ENCODE data around the gene MUC5B. TPM values are rescaled to one million over a fixed set of nuclear protein-coding genes. Genes with fewer than 3 reads are reported as not detected.

MUC5B gene
- total RNA-seq, 1 donor from 2014 or later = not detected

DNA sequence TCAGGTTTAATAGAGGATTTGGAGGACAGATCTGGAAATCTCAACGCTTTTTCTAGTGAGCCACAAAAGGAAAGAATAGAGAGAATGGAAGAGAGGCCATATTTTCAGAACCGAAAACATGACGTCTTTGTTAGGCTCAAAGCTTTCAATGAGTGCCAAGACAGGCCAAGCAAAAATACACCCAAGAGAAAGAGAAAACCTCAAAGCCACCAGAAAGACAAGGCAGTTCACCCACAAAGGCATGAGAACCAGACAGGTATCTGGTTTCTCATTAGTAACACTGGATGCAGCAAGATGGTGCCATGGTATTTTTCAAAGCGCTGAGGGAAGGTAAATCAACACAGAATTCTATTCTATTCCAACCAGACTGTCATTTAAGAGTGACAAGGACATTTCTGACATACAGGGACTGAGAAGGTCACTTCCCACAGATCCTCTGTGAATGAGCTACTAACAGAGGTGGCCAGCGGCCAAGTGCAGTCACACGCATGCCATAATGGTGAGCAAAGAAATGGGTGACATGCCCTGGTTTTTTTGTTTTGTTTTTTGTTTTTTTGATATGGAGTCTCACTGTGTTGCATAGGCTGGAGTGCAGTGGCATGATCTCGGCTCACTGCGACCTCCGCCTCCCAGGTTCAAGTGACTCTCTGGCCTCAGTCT lies 44.7 kb downstream of the MUC5B start:
- DNase-seq = no peak

DNA sequence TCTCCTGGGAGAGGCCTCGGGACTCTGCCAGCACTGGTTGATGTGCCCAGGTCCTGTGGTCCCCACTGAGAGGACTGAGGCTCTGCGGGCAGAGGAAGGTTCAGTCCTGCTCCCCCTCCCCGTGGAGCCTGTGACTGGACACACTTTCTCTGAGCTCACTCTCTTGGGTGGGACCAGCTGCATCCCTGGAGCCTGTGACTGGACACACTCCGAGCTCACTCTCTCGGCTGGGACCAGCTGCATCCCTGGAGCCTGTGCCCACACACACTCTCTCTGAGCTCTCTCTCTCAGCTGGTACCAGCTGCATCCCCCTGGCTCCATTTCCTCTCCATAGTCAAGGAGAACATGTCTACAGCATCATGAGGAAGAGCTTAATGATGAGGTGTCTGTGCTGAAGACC lies 47.1 kb downstream of the MUC5B start:
- no peak for DNase-seq

DNA sequence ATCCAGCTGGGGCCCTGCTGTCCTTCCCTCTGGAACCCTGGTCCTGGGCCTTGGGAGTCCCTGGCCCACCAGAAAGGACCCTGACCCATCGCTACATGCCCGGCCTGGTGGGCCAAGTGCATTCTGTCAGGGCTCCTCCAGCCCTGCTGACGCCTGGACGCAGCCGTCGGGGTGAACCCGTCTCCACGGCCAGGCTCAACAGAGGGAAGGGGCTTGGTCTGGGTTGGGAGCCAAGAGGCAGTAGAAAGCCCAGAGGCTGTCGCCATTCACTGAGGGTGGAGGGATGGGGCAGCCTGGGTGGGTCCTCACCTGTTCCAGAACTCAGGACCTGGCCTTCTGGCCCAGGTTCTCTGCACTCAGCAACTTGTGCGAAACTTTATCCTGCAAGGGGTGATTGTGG lies 47.6 kb downstream of the MUC5B start:
- no peak for DNase-seq

DNA sequence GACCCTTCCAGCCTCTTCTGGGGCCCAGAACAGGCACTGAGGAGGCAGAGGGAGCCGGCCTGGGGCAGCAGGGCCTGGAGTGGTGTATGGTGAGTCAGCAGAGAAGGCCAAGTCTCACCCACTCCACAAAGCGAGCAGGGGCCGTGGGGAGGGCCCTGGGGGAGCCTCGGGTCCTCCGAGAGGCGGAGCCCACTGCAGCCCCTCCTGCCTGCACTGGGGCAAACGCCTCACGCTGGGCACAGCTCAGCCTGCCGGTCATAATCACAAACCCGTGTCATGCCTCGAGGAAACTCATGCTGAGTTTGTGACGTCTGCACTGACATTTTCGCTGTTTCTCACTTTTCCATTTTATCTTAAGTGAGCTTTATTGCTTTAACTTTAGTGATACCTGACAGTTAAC lies 48.1 kb downstream of the MUC5B start:
- DNase-seq = no peak

DNA sequence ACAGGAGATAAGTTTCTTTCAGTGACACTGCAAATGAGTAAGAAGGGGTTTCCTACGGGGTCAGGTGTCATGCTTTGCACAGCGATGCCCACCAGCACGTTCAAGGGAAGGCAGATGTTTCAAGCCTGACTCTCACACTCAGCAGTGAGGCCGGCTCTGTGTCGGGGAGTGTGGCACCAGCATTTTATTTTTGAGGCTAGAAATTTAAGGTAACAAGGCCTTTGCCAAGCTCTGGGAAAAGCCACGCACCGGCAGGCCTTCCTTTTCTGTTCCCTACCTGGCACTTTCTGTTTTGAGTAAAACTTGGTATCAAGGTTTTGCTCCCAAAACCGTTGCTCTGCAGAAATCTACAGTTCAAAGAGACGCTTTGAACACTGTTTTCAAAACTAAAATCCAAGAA lies 48.5 kb downstream of the MUC5B start:
- DNase-seq = no peak

DNA sequence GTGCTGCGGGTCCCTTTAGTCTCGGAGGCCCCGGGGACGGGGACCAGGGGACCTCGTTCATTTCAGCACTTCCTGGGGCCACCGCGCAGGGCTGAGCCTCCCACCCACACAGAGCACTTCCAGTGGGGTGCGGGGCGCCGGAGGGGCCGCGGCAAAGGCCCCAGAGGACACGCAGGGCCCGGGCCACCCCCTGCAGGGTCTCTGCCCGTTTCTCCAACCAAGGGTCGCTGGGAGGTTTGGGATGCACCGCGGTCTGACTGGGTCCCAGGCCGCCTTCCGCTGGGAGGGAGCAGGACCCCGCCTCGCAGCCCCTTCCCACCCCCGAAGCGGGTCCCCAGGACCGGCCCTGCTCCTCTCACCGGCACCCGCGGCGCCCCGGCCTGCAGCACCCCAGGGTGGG lies 49.1 kb downstream of the MUC5B start:
- DNase-seq = no peak

DNA sequence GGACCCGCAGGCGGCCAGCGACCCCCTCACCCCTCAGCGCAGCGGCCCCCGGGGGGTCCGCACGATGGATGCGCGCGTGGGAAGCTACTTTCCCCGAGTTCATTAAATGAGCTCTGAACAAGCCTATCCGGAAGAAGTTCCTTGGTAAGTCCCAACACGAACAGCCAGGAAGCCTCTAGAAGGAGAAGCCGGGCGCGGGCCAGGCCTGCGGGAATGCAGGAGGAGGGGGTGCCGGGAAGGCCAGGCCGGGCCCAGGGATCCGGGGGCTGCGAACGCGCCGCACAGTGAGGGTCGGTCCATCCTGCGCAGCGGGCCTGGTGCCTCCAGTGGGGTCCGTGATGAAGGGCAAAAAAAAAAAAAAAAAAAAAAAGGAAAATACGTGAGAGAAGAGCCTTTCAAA lies 49.7 kb downstream of the MUC5B start:
- no peak for DNase-seq

DNA sequence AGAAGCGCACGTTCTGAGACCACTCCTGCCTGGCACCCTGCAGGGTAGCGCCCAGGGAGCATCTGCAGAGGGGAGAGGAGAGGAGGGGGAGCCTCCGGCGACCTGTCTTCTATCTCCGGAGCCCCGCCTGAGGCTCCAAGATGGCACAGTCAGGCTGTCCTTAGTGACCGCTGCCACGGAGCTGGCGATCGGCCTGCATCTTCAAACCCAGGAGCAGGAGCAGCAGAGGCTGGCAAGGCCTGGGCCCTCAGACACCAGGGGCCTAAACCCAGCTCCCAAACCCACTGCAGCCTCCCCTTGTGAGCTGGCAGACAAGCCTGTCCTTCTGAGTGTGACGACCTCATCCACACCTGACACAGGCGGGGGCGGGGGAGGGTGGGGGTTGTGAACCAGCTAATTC lies 51.6 kb downstream of the MUC5B start:
- no peak for DNase-seq

DNA sequence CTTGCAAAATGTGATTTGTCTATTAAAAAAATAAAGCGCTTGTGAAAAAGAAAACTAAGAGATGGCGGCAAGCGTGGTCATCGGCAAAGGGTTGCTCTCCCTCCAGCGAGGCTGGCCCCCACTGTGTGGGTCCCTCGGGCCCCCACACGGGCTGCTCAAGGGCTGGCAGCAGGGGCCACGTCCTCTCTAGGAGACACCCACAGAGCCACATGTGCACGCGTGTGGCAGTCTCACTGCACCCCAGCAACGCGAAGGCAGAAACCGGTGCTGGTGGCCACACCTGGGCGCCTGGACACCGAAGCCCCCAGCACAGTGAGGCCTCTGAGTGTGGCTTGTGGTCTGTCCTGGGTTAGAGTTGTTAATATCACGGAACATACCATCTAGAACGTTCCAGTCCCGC lies 52.2 kb downstream of the MUC5B start:
- DNase-seq = no peak

DNA sequence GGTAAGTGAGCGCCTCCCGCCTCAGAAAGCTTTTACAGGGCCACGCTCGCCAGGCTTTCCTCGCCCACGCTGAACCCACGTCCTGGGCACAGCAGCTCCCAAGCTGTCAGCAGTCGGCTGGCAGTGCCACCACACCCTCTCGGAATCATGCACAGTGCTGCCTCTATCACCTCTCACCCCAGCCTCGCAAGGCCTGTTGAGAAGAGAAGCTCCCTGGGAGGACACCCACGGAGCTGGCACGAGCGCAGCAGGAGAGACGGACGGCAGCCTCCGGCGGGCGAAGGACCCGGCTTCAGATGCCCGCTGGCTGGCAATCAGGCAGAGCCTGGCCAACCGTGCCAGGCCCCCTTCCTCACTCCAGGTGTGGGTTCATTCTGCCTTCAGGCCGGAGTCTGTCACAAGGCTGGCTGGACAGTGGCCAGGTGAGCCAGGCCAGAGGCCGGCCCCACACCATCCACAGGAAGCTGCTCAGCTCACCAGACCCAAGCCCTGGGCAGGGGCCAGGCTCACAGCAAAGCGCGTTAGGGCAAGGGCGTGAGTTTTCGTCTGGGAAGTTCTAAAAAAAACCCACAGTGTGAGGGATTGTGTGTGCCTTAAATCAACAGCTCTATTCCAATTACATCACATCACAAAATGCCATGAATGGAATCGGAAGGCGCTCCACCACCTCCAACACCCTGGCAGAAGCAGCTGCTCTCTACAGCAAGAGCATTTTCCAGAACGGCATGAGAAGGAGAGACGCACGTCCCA lies 53.4 kb downstream of the MUC5B start:
- peak; percentile 58 for DNase-seq

DNA sequence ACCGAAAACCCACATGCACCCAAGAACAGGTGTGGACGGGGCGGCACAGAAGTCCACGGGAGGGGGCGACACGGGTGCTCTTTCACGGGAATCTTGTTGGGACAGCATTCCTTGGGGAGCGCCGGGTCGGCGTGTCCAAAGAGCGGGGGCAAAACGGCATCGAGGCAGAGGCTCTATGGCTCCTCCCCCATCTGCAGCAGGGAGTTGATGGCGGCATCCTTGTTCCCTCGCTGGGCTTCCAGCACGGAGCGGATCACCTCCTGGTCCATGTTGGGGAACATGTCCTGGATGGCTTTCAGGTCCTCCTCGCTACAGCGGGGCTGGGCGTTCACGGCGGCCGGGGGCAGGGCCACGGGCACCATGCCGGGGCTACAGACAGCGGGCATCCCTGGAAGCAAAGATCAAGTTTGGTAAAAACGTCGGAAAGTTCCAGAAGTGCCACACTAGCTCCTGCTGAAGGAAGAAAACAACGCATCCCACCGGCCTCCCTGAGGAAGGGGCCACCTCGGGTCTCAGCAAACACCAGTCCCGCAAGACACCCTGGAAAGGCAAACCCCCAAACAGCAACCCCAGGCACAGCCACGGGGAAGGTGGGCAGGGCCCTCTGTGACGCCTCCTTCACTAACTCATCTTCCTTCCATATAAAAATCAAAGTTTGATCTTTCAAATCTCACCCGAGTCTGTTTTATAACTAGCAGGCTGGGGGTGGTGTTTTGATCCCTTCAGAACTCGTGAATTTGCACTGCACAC lies 54.2 kb downstream of the MUC5B start:
- no peak for DNase-seq

DNA sequence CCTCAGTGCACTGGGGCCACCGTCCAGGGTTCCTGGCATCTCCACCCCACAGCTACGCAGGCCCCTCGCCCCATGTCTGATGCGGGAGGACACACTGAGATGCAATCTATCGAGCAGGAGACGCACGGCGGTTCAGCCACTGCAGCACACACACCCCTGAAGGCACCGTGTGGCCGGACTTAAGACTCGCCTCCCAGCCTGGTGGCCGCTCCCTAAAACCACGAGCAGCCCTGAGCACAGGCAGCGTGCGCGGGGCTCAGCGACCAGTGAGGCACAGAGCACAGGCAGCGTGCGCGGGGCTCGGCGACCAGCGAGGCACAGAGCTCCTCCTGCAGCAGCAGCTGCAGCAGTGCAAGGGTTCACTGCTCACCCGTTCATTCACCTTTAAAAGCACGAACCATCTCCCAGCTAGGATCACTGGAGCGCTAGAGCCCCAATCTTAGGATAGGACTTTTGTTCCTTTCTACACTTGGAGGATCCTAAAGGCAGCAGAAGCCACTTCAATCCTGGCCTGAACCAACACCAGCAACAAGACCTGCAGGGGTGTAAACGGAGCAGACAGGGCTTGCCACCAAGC lies 55.2 kb downstream of the MUC5B start:
- DNase-seq = no peak

DNA sequence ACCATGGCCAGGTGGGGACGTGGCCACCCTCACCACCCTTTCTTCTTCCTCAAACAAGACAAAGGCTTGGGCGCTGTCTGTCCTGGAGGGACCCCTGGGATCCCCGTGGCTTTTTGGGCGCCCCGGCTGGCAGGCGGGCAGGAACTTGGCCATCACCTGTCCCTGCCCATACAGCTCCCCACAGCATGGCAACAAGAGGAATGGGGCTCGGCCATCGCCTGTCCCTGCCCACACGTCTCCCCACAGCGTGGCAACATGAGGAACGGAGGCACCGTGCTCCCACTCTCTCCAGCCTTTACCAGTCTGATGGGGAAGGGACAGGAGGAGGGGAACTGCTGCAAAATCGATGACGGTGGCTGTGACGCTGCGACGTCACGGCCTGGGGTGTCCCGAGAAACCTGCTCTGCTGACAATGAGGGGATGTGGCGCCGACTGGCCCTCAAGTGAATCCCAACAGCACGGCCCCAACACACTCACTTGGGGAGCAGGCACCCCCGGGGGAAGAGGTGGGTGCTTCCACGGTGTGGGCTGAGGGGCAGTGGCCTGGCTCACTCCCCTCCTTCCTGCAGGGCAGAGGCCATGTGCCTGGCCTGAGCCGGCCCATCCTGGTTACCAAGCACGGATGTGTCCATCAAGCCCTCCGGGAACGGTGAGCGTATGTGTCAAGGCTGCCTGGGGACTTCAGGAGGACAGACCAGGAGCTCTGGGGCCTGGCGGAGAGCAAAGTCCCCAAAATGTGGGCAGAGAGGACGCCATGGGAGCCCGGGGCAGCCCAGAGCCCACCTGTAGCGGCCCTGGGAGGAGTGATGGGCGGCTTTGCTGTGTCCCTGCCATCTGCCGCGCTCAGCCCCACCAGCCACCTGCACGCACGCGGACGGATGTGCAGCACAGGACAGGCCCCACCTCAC lies 56.2 kb downstream of the MUC5B start:
- DNase-seq = no peak

DNA sequence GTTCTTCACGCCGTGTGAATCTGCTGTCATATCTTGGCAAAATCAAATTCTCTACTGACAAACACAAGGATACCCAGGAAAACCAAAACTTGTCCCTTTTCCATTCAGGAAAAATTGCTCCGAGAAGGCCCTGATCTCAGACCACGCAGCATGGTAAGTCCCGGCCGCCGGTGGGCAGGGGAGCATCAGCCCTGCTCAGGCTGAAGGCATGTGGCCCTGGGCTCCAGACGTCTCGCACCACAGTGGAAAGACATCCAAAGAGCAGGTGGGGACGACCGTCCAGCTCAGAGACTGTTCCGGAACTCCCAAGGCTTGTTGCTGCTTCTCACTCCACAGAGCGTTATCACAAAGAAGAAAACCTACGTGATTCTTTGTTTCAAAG lies 56.8 kb downstream of the MUC5B start:
- no peak for DNase-seq

DNA sequence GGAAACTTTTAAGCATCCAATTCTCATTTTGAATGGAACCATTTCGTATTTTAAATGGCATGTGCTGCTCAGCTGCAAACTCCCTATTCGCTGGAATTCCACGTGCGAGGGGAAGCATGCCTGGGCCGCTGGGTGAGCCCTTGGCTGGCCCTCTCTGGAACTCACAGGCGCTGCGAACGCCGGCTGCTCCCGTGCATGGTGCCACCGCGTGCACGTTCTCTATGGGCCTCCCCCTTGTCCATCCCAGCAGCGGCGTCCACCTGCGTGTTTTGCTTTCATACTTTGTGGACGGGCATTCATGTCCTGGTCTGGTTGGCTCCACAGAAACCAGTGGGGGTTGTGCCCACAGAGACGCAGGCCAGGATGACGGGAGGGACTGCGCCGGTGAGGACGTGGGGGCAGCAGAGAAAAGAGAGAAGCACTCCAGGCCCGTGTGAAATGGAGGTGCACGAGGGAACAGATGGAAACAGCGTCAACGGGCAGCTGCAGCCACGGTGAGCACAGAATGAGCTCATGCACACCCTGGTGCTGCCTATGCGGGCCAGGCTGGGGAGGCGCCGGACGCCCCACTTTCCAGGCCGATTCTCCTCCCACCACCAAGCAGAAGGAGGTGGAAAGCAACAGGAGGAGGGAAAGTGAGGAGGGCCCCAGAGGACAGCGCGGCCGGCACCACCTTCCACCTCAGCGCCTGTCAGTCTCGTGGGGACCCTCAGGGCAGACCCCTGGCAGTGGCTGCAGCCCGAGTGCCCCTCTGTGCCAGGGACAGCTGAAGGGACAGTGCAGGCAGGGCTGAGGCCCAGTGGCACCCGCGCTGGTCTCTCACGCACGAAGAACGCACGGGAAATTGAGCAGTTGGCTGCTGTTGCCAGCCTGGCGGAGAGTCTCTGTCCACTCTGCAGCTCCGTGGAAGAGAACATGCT lies 57.5 kb downstream of the MUC5B start:
- DNase-seq = peak; percentile 56

DNA sequence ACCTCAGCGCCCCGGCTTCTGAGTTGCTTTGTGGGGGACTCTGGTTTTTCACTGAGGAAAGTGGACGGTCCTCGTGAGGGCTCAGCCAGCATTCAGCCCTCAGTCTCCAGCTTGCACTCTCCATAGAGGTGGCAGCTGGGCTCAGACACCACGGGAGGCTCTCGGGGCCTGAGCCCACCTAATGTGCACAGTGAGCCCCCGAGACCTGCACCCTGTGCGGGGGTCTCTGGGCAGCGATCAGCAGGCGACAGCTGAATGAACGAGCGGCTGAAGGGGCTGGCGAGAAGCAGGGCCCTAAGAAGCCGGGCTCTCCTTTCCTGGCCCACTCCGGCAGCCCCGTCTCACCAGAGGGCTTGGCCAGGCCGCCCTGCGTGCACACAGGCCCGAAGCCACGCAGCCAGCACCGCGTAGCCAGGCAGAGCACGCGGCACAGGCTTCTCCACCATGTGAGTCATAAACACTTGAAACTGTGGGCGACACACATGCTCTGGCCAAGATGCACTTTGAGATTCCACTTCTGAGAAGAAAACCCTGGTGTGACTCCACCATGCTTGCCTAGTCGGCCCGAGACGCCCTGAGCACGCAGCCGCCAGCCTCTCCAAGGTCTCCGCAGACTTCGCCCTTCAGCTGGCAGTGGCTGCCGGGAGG lies 58.6 kb downstream of the MUC5B start:
- no peak for DNase-seq

DNA sequence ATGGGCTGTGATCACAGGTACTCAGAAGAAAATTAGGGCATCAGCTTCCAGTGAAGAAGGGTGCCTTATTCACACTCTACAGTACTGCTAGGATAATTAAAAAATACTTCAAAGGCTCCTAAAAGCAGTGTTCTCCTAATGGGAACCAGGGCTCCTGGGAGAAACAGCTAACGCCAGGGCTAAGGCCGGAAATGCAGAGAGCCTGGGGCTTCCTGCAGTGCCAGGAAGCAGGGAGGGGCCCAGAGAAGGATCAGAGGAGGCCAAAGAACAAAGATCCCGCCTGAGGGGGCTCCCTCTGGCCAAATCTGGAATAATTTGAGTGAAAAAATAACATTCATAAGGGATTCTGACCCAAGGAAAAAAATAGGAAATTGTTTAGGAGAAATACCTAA lies 59.1 kb downstream of the MUC5B start:
- DNase-seq = no peak

DNA sequence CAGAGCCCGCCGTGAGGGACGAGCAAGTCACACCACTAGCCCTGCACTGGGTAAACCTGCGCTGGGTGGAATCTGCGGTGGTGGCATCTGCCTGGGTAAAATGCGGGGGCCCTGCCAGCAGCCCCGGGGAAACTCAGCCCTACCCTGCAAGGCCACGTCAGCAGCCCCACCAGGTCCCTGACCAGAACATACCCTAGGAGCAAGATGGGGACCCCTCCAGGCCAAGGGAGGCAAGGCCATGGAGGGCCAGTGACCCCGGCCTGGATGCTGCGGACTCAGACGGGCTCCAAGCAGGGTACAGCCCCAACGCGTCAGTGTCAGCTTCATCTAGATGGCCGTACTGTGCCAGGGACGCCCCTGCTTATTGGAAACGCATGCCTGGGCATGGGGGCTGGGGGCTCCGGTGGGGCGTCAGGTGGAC lies 60.2 kb downstream of the MUC5B start:
- no peak for DNase-seq

DNA sequence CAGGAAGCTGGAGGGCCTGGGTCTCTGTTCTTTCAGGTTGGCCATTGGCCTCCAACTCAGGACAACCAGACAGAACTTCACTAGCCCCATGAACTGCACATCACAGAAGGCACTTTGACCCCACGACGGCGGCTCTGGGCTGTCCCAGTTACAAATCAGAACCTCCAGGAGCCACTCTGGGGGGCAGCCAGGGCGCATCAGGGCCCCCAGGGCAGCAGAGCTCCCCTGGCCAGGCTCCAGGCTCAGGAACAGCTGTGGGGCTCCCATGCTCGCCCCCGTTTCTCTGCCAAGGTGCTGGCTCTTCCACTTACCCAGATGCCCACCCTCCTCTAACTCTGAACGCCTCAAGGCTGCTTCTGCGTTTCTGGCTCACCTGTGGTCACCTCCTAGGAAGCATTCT lies 61.0 kb downstream of the MUC5B start:
- DNase-seq = no peak

DNA sequence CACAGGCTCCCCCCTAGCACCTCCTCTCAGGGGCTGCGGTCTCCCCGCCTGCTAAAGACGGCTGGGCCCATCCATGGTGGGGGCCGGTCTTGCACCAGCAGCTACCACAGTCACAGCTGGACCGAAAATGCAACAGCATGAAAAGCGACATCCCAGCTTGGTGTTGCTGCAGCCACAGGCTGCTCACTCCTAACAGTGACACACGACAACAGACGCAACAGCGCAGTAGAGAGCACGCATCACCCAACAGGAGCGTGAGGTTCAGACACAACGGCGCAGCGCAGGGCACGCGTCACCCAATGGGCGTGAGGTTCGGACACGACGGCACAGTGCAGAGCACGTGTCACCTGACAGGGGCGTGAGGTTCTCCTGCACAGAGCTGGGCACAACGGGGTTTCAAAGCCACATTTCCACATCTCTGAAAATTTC lies 62.5 kb downstream of the MUC5B start:
- DNase-seq = no peak
